ENCODE measurements around the gene TSFM. TPM values are rescaled to one million over a fixed set of nuclear protein-coding genes. Genes with fewer than 3 reads are reported as not detected.

The TSFM gene
- total RNA-seq, 2 experiments from 2014 or later = 46.3 to 47.3 TPM

DNA sequence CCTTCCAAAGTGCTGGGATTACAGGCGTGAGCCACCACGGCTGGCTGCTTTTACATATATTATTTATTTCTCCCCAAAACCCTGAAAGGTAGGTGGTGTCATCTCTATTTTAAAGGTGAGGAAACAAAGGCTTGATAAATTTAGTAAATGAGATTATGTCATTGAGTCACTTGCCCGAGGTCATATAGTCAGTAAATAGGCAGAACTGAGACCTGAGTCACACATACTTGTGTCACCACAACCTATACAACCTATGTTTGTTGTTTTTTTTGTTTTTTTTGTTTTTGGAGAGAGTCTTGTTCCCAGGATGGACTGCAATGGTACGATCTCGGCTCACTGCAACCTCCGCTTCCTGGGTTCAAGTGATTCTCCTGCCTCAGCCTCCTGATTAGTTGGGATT lies 12.8 kb downstream of the TSFM start:
- POLR2A ChIA-PET = no interaction called here
- Mint-ChIP-seq H3K4me1 (ENCODE audit: low read depth) (peaks cover 15% of the 10 kb centered on the region), H3K4me3 (no peak overlapping the region), H3K9me3 (no peaks in the 10 kb centered on the region), H3K27me3 (no peaks in the 10 kb centered on the region), H3K36me3 (ENCODE audit: low read depth) (peaks cover 41% of the 10 kb centered on the region), H3K27ac (no peak overlapping the region)
- TF ChIP-seq, protein P1, sequence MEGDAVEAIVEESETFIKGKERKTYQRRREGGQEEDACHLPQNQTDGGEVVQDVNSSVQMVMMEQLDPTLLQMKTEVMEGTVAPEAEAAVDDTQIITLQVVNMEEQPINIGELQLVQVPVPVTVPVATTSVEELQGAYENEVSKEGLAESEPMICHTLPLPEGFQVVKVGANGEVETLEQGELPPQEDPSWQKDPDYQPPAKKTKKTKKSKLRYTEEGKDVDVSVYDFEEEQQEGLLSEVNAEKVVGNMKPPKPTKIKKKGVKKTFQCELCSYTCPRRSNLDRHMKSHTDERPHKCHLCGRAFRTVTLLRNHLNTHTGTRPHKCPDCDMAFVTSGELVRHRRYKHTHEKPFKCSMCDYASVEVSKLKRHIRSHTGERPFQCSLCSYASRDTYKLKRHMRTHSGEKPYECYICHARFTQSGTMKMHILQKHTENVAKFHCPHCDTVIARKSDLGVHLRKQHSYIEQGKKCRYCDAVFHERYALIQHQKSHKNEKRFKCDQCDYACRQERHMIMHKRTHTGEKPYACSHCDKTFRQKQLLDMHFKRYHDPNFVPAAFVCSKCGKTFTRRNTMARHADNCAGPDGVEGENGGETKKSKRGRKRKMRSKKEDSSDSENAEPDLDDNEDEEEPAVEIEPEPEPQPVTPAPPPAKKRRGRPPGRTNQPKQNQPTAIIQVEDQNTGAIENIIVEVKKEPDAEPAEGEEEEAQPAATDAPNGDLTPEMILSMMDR (IDR thresholded peaks at IDR 0.05) = no peak
- no peak for ATAC-seq
- CTCF ChIA-PET = no interaction called here
- DNase-seq = no peak
- intact Hi-C loops (cut with micrococcal nuclease) = no loop called here

DNA sequence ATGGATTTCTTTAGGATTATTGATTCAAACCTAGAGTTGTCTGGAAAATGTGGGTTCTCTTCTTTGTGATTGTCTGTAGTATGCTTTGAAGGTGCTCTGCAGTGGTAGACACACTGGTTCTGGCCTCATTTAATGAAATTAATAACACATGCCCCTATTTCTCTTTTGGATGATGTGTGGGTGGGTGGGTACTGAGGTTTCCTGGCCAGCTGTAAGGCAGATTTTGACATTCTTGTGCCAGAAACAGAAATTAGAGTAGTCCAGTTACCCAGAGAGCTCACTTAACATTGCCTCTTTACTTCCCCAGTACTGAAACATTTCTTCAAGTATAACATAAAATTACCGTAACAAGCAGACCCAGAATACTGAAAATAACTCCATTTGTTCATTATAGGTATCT lies 14.4 kb downstream of the TSFM start:
- intact Hi-C loops (cut with micrococcal nuclease) = no loop called here
- ATAC-seq (no peak), DNase-seq (no peak)
- peak overlapping the region; percentile 36 for H3K27ac Mint-ChIP-seq
- H3K27me3 Mint-ChIP-seq = no peaks in the 10 kb centered on the region
- peaks cover 14% of the 10 kb centered on the region for H3K4me1 Mint-ChIP-seq (ENCODE audit: low read depth)
- peaks cover 36% of the 10 kb centered on the region for H3K36me3 Mint-ChIP-seq (ENCODE audit: low read depth)
- no peak overlapping the region for H3K4me3 Mint-ChIP-seq
- H3K9me3 Mint-ChIP-seq = no peaks in the 10 kb centered on the region
- ChIA-PET CTCF (interaction anchor here (9.5 kb wide), 1 partner anchor 107 kb away, joined by 124 read pairs; no protein-coding TSS in a partner anchor), POLR2A (interaction anchor here (1.1 to 1.6 kb wide), 2 partner anchors 12 to 54 kb away, joined by 3 to 4 read pairs; no protein-coding TSS in a partner anchor)
- TF ChIP-seq, protein P1 (IDR thresholded peaks at IDR 0.05) = no peak

DNA sequence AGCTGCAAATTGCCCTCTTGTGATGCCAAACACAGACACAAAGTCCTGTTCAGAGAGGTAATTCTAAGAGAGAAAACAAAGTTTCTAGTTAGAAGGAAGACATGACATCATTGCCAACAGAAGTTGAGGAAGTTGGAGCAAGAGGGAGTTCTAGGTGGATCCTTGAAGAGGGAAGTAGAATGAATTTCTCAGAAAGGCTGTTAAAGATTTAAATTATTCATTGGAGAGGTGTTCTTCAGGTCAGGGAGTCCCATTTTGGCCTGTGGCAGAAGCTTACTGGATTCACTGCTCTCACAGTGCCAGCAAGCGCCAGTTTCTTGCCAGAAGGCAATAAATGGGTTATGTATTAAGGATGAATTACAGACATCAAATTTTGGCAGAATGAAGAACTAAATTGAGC lies 15.3 kb downstream of the TSFM start:
- Mint-ChIP-seq H3K27ac (peak overlapping the region; percentile 37), H3K4me3 (no peak overlapping the region), H3K9me3 (no peaks in the 10 kb centered on the region), H3K27me3 (no peaks in the 10 kb centered on the region), H3K4me1 (ENCODE audit: low read depth) (peaks cover 13% of the 10 kb centered on the region), H3K36me3 (ENCODE audit: low read depth) (peaks cover 29% of the 10 kb centered on the region)
- DNase-seq = no peak
- POLR2A ChIA-PET = interaction anchor here (1.1 to 1.6 kb wide), 3 partner anchors 12 to 30 kb away, joined by 3 to 6 read pairs (median 4); partner anchors contain the start of genes CYP27B1 and TSFM
- CTCF ChIA-PET = interaction anchor here (1.1 to 9.5 kb wide), 3 partner anchors 9 to 106 kb away, joined by 3 to 124 read pairs (median 7); partner anchors contain the start of gene TSFM
- TF ChIP-seq, protein P1 (IDR thresholded peaks at IDR 0.05) = no peak
- ATAC-seq = no peak
- intact Hi-C loops (cut with micrococcal nuclease) = no loop called here

DNA sequence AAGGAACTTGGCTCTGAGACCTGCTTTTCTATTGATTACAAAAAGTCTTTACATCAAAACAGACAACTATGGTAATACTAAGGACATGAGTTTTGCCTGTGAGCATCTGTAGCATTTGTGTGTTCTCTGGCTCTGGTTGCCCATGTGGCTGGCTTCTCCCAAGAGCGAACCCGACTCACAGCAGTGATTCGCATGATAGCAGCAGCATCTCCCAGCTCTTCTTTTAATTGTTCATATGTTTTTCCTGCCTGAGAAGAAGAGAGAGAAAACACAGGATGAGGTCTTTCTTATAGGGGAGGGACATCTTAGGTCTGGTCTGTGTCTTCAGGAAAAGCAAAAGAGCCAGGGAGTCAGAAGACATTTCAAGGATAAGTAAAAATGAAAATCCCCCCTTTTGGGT lies 18.4 kb downstream of the TSFM start:
- no peak for DNase-seq
- Mint-ChIP-seq H3K4me1 (ENCODE audit: low read depth) (peaks cover 7% of the 10 kb centered on the region), H3K9me3 (no peaks in the 10 kb centered on the region), H3K4me3 (no peak overlapping the region), H3K27me3 (no peaks in the 10 kb centered on the region), H3K36me3 (ENCODE audit: low read depth) (peaks cover 17% of the 10 kb centered on the region), H3K27ac (no peak overlapping the region)
- ChIA-PET POLR2A (interaction anchor here (2.3 kb wide), 1 partner anchor 16 kb away, joined by 6 read pairs; no protein-coding TSS in a partner anchor), CTCF (interaction anchor here (0.9 to 9.5 kb wide), 7 partner anchors 11 to 103 kb away, joined by 3 to 124 read pairs (median 14); partner anchors contain the start of genes AVIL and TSFM)
- no peak for ATAC-seq
- TF ChIP-seq, protein P1 (IDR thresholded peaks at IDR 0.05) = no peak
- intact Hi-C loops (cut with micrococcal nuclease) = no loop called here

DNA sequence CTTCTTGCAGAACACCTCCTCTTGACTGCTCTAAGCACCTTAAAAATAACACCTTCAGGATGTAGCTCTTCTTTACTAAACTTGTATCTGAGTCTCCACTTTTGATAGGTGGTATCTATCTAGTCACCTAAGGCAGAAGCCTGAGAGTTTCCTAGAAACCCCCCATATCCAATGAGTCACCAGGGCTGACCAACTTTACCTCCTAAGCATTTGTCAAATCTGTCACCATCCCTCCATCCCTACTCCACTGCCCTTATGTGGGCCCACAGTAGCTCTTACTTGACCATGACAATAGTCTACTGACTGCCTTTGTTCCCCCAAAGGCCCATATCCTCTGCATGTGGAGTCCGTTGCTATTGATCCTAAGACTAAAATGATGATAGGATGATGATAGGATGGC lies 20.0 kb downstream of the TSFM start:
- DNase-seq = no peak
- intact Hi-C loops (cut with micrococcal nuclease) = no loop called here
- Mint-ChIP-seq H3K27ac (no peak overlapping the region), H3K27me3 (no peaks in the 10 kb centered on the region), H3K36me3 (ENCODE audit: low read depth) (peaks cover 8% of the 10 kb centered on the region), H3K9me3 (no peaks in the 10 kb centered on the region), H3K4me3 (no peak overlapping the region), H3K4me1 (ENCODE audit: low read depth) (peaks cover 4% of the 10 kb centered on the region)
- ChIA-PET CTCF (interaction anchor here (0.6 to 9.5 kb wide), 29 partner anchors 9 to 122 kb away, joined by 3 to 124 read pairs (median 5); partner anchors contain the start of genes AVIL and TSFM), POLR2A (interaction anchor here (0.7 to 2.2 kb wide), 6 partner anchors 8 to 1929 kb away, joined by 3 to 4 read pairs (median 4); partner anchors contain the start of gene TSFM)
- TF ChIP-seq, protein P1 (IDR thresholded peaks at IDR 0.05) = no peak
- ATAC-seq = no peak
